Esophagus squamous epithelium (tissue), 5 donors: ENCODE results near the gene HSDL2. TPM values are rescaled to one million over a fixed set of nuclear protein-coding genes. Genes with fewer than 3 reads are reported as not detected.
A peak's percentile ranks its signal among the peaks of the same experiment; 100 is the strongest.

Source experiments
- DNase-seq: peaks from one replicate; lab custom pipeline; 2025; lab: John Stamatoyannopoulos, UW
- H3K27ac ChIP-seq, 4 donors: fragments of 200-600 bp; sonication (generic); one replicate each; pipeline ENCODE4 v1.5.1; 2016 to 2019; ENCODE audit warnings: mild to moderate bottlenecking in 1 of 4
- H3K27me3 ChIP-seq, 4 donors: fragments of 200-600 bp; sonication (generic); 1 replicate in 3 of 4; 2 replicates in 1 of 4; pipeline versions ENCODE4 v1.5.1 to v1.6.0; 2017 to 2021; ENCODE audit warnings: antibody characterized with exemption in 1 of 4
- H3K36me3 ChIP-seq, 3 donors: fragments of 200-600 bp; sonication (generic); one replicate each; pipeline ENCODE4 v1.5.1; 2016 to 2019
- H3K4me1 ChIP-seq, 3 donors: fragments of 200-600 bp; sonication (generic); one replicate each; pipeline ENCODE4 v1.5.1; 2017 to 2019
- H3K4me3 ChIP-seq, 4 donors: fragments of 200-600 bp; sonication (generic); 1 replicate in 3 of 4; 2 replicates in 1 of 4; pipeline ENCODE4 v1.5.1; 2016 to 2019; ENCODE audit warnings: mild to moderate bottlenecking in 2 of 4, moderate library complexity in 1 of 4
- H3K9me3 ChIP-seq, 3 donors: fragments of 200-600 bp; sonication (generic); one replicate each; pipeline ENCODE4 v1.5.1; 2016 to 2019
- CTCF ChIP-seq, 6 experiments: fragments of 450-650 bp in 4 of 6; fragments of 200-600 bp in 2 of 6; sonication (generic) in 2 of 6; IDR thresholded peaks; one replicate each; pipeline ENCODE4 v1.5.1; 2016 to 2019; ENCODE audit warnings: antibody characterized with exemption in 6 of 6, mild to moderate bottlenecking in 4 of 6, moderate library complexity in 4 of 6
- POLR2A ChIP-seq, 4 donors: fragments of 450-650 bp; IDR thresholded peaks; one replicate each; pipeline ENCODE4 v1.6.1; 2017; ENCODE audit warnings: antibody characterized with exemption in 4 of 4, mild to moderate bottlenecking in 4 of 4, moderate library complexity in 3 of 4
- WGBS, 2 donors: methylation state at CpG; one replicate each; pipeline ENCODE4 v1.1.5; 2018; 5-methylcytosine and 5-hydroxymethylcytosine counted together
- intact Hi-C: fragments of 100-400 bp; cut with DNase I; formaldehyde crosslinking; loops from one replicate; pipeline ENCODE4 v1.15.0; 2022
- total RNA-seq, 4 donors: library from RNA; depleted of rRNA; stranded (reverse); fragments of >200 nt; gene quantifications; one replicate each; pipeline ENCODE4 v1.1.0, GENCODE V29; 2016
- donor health status: DM: yes; HTN: yes; CAD: no.

The HSDL2 gene
- total RNA-seq, 4 donors from 2014 or later = 18.5 to 49.4 (median 36.0) TPM

GRCh38 chr9:112421771-112422222, 41.9 kb downstream of the HSDL2 start:
- no peak for DNase-seq
- Histone ChIP-seq H3K4me1 (no peaks in the 10 kb centered on the region), H3K27me3 (no peaks in the 10 kb centered on the region), H3K9me3 (no peaks in the 10 kb centered on the region), H3K27ac (no peak overlapping the region), H3K4me3 (no peak overlapping the region), H3K36me3 (peaks cover 0 to 42% (median 0%) of the 10 kb centered on the region in 3 donors)
- WGBS, 2 donors = 88 to 92% methylated on average over 5 of the region's 5 CpGs
- TF ChIP-seq POLR2A (IDR thresholded peaks at IDR 0.05) (no peak), CTCF (IDR thresholded peaks at IDR 0.05) (no peak)
- intact Hi-C loops = no loop called here

- no peak overlapping the region for H3K4me3 ChIP-seq
- intact Hi-C loops = no loop called here
These were observed 42.7 kb downstream of the HSDL2 start for GRCh38 chr9:112422417-112423148.

GRCh38 chr9:112430006-112430522, 50.2 kb downstream of the HSDL2 start:
- H3K9me3 ChIP-seq = no peaks in the 10 kb centered on the region
- H3K27ac ChIP-seq = no peak overlapping the region
- no peaks in the 10 kb centered on the region for H3K27me3 ChIP-seq
- no peak overlapping the region for H3K4me3 ChIP-seq
- DNase-seq = no peak
- H3K36me3 ChIP-seq = peaks cover 0 to 34% (median 0%) of the 10 kb centered on the region in 3 donors
- 88 to 97% methylated on average over 6 of the region's 6 CpGs for WGBS, 2 donors
- no peak for TF ChIP-seq CTCF (IDR thresholded peaks at IDR 0.05)
- no peak for TF ChIP-seq POLR2A (IDR thresholded peaks at IDR 0.05)
- intact Hi-C loops = no loop called here
- H3K4me1 ChIP-seq = peaks cover 0 to 18% (median 0%) of the 10 kb centered on the region in 3 donors

More at GRCh38 chr9:112422417-112423148, 42.7 kb downstream of the HSDL2 start:
- TF ChIP-seq CTCF (IDR thresholded peaks at IDR 0.05) (no peak), POLR2A (IDR thresholded peaks at IDR 0.05) (no peak)
- no peaks in the 10 kb centered on the region for H3K9me3 ChIP-seq
- DNase-seq = no peak
- 78 to 90% methylated on average over 3 of the region's 3 CpGs for WGBS, 2 donors
- H3K36me3 ChIP-seq = peaks cover 0 to 42% (median 0%) of the 10 kb centered on the region in 3 donors
- H3K4me1 ChIP-seq = no peaks in the 10 kb centered on the region
- H3K27me3 ChIP-seq = no peaks in the 10 kb centered on the region
- H3K27ac ChIP-seq = no peak overlapping the region

- 77 to 84% methylated on average over 5 of the region's 5 CpGs for WGBS, 2 donors
- intact Hi-C loops = no loop called here
- H3K4me1 ChIP-seq = peaks cover 0 to 18% (median 0%) of the 10 kb centered on the region in 3 donors
These were observed 53.8 kb downstream of the HSDL2 start for GRCh38 chr9:112433499-112434392.

More at GRCh38 chr9:112433499-112434392, 53.8 kb downstream of the HSDL2 start:
- no peak overlapping the region for H3K4me3 ChIP-seq
- H3K9me3 ChIP-seq = no peaks in the 10 kb centered on the region
- H3K36me3 ChIP-seq = peaks cover 0 to 36% (median 0%) of the 10 kb centered on the region in 3 donors
- H3K27me3 ChIP-seq = no peaks in the 10 kb centered on the region
- H3K27ac ChIP-seq = peak overlapping the region in 3 of 4 donors; percentile 14 to 25 (median 19)
- no peak for DNase-seq
- no peak for TF ChIP-seq CTCF (IDR thresholded peaks at IDR 0.05)
- no peak for TF ChIP-seq POLR2A (IDR thresholded peaks at IDR 0.05)
